Peyer's patch (tissue), 4 donors: ENCODE data around the gene BCL11A.

ENCODE experiments used
- CTCF ChIP-seq, 6 experiments: fragments of 450-650 bp in 4 of 6; fragments of 200-600 bp in 2 of 6; sonication (generic) in 1 of 6; IDR thresholded peaks; one replicate each; pipeline ENCODE4 v1.5.1; 2017 to 2019; ENCODE audit warnings: antibody characterized with exemption in 6 of 6, mild to moderate bottlenecking in 3 of 6, moderate library complexity in 1 of 6
- POLR2A ChIP-seq, 2 donors: fragments of 450-650 bp; IDR thresholded peaks; one replicate each; pipeline ENCODE4 v1.5.1; 2017; ENCODE audit warnings: antibody characterized with exemption in 2 of 2, mild to moderate bottlenecking in 2 of 2, moderate library complexity in 2 of 2

- no peak for TF ChIP-seq CTCF (IDR thresholded peaks at IDR 0.05)
- TF ChIP-seq POLR2A (IDR thresholded peaks at IDR 0.05), result no peak
These were observed 115.3 kb downstream of the BCL11A start for GRCh38 chr2:60438131-60438530.
